ENCODE results near the gene FASLG.
"Not testable (repeated sequence)": the region's sequence is repeated elsewhere in the genome, so short reads cannot be mapped to it uniquely, and the experiment has no call there.

DNA sequence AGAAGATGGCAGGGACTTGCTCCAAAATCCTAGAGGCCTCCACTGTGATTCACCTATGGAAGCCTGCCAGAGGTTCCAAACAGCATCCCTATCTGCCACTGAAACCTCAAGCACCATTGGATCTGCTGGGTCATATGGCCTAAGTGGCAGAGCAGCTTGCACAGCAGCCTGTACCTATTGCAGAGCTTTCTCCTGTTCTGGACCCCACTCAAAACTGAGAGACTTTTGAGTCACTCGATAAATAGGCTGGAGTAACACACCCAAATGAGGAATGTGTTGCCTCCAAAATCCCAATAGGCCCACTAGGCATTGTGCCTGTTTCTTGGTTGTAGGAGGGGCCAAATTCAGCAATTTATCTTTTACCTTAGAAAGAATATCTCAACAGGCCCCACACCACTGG lies 32.0 kb downstream of the FASLG start:
- TF ChIP-seq, protein P1, sequence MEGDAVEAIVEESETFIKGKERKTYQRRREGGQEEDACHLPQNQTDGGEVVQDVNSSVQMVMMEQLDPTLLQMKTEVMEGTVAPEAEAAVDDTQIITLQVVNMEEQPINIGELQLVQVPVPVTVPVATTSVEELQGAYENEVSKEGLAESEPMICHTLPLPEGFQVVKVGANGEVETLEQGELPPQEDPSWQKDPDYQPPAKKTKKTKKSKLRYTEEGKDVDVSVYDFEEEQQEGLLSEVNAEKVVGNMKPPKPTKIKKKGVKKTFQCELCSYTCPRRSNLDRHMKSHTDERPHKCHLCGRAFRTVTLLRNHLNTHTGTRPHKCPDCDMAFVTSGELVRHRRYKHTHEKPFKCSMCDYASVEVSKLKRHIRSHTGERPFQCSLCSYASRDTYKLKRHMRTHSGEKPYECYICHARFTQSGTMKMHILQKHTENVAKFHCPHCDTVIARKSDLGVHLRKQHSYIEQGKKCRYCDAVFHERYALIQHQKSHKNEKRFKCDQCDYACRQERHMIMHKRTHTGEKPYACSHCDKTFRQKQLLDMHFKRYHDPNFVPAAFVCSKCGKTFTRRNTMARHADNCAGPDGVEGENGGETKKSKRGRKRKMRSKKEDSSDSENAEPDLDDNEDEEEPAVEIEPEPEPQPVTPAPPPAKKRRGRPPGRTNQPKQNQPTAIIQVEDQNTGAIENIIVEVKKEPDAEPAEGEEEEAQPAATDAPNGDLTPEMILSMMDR (IDR thresholded peaks at IDR 0.05) = not testable (repeated sequence)
- TF ChIP-seq POLR2A (IDR thresholded peaks at IDR 0.05) = not testable (repeated sequence)
